ENCODE results near the gene GBF1.
"Not testable (repeated sequence)": the region's sequence is repeated elsewhere in the genome, so short reads cannot be mapped to it uniquely, and the experiment has no call there.

Gene GBF1, protein sequence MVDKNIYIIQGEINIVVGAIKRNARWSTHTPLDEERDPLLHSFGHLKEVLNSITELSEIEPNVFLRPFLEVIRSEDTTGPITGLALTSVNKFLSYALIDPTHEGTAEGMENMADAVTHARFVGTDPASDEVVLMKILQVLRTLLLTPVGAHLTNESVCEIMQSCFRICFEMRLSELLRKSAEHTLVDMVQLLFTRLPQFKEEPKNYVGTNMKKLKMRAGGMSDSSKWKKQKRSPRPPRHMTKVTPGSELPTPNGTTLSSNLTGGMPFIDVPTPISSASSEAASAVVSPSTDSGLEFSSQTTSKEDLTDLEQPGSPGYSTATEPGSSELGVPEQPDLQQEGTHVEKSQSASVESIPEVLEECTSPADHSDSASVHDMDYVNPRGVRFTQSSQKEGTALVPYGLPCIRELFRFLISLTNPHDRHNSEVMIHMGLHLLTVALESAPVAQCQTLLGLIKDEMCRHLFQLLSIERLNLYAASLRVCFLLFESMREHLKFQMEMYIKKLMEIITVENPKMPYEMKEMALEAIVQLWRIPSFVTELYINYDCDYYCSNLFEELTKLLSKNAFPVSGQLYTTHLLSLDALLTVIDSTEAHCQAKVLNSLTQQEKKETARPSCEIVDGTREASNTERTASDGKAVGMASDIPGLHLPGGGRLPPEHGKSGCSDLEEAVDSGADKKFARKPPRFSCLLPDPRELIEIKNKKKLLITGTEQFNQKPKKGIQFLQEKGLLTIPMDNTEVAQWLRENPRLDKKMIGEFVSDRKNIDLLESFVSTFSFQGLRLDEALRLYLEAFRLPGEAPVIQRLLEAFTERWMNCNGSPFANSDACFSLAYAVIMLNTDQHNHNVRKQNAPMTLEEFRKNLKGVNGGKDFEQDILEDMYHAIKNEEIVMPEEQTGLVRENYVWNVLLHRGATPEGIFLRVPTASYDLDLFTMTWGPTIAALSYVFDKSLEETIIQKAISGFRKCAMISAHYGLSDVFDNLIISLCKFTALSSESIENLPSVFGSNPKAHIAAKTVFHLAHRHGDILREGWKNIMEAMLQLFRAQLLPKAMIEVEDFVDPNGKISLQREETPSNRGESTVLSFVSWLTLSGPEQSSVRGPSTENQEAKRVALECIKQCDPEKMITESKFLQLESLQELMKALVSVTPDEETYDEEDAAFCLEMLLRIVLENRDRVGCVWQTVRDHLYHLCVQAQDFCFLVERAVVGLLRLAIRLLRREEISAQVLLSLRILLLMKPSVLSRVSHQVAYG (N-terminal part only)

DNA sequence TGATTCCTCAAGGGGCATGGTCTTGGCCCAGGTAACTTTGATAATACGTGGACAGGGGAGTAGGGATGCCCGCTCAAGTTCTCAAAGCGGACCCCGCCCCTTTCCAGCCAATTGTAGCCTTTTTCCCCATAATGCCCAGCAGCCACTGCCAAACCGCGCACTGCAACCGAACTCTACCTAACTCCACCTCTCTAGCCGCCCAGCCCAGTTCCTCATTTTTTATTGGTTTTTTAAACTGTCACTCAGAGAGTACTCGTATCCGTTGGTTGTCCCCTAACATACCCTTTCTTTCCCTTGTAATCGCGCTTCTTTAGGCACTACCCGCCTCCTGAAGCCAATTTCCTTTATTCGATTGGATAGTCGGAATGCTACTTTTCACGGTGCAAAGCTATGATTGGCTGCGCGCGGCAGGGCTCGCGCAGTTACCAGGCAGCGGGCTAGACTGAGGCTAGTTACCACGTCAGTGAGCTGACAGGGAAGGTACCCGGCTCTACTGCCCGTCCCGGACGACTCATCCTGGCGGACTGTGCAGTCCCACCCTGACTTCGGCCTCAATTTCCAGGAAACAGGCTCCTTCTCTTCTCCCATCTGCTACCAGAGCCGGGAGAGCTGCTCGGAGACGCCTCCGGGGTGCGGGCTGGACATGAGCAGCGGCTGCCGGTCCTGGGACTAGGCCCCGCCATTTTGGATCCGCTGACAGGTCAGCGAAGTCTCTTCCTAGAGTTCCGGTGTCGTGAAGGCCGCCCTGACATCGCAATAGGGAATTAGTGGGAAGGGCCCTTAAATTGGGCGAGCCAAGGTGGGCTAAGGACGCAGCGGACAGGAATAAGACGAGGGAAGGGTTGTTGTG is at the start of gene GBF1:
TSS of gene GBF1 (plus strand) at position 451 of the 850 bp plus-strand sequence. CDS start 13,407 bp downstream, outside the sequence.
- peaks cover 44% of the 10 kb centered on the region for H3K36me3 Mint-ChIP-seq (ENCODE audit: low read depth)

DNA sequence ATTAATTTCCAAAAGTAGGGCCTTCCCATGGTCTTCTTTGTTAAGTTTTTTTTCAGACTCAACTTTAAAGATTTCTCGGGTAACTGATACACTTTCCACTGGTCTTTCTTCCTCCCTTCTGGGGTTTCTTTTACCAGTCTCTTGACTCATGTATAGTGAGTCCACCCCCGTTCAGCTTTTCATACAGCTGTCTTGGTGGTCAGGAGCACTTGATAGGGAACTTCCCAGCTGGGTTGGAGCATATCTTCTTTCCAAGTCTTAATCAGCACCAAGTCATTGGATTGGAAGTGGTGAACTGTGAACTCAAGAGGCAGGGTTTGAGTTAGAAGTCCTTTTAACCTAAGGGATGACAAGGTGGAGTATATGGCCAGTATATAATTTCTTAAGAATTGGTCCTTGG is 48.4 kb upstream of the GBF1 start:
- Mint-ChIP-seq H3K27me3 (peaks cover 3% of the 10 kb centered on the region), H3K9me3 (peaks cover 4% of the 10 kb centered on the region), H3K4me1 (ENCODE audit: low read depth) (peaks cover 9% of the 10 kb centered on the region), H3K36me3 (ENCODE audit: low read depth) (no peaks in the 10 kb centered on the region), H3K4me3 (no peak overlapping the region), H3K27ac (peak overlapping the region; percentile 46)
- no peak for DNase-seq

More for the DNA sequence above, at the start of gene GBF1:
- peak; percentile 88 for DNase-seq
- peak within 1 kb of the TSS; percentile 98 for H3K4me3 Mint-ChIP-seq
- H3K4me1 Mint-ChIP-seq (ENCODE audit: low read depth) = peaks cover 60% of the 10 kb centered on the region
- peak within 1 kb of the TSS; percentile 97 for H3K27ac Mint-ChIP-seq
- H3K27me3 Mint-ChIP-seq = peaks cover 32% of the 10 kb centered on the region
- H3K9me3 Mint-ChIP-seq = no peaks in the 10 kb centered on the region

DNA sequence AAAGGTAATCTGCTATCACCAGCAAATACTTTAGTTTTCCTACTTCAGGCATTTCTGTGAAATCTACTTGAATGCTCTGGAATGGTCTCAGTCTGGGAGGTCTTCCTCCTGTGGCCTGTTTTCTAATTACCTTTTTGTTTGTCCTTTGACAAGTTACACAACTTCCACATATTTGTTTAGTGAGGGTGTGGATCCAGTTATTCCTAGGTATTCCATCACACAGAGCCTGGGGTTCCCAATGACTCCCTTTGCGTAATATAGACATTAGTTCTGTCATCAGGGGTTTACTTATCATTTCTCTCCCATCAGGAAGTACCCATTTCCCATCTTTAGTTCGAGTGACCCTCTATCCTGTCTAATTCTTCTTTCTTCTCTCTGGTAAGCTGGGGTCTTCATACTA is 47.3 kb upstream of the GBF1 start:
- no peak for DNase-seq
- peaks cover 7% of the 10 kb centered on the region for H3K27me3 Mint-ChIP-seq
- H3K4me1 Mint-ChIP-seq (ENCODE audit: low read depth) = peaks cover 12% of the 10 kb centered on the region
- no peaks in the 10 kb centered on the region for H3K9me3 Mint-ChIP-seq
- no peak overlapping the region for H3K4me3 Mint-ChIP-seq
- no peaks in the 10 kb centered on the region for H3K36me3 Mint-ChIP-seq (ENCODE audit: low read depth)
- no peak overlapping the region for H3K27ac Mint-ChIP-seq

DNA sequence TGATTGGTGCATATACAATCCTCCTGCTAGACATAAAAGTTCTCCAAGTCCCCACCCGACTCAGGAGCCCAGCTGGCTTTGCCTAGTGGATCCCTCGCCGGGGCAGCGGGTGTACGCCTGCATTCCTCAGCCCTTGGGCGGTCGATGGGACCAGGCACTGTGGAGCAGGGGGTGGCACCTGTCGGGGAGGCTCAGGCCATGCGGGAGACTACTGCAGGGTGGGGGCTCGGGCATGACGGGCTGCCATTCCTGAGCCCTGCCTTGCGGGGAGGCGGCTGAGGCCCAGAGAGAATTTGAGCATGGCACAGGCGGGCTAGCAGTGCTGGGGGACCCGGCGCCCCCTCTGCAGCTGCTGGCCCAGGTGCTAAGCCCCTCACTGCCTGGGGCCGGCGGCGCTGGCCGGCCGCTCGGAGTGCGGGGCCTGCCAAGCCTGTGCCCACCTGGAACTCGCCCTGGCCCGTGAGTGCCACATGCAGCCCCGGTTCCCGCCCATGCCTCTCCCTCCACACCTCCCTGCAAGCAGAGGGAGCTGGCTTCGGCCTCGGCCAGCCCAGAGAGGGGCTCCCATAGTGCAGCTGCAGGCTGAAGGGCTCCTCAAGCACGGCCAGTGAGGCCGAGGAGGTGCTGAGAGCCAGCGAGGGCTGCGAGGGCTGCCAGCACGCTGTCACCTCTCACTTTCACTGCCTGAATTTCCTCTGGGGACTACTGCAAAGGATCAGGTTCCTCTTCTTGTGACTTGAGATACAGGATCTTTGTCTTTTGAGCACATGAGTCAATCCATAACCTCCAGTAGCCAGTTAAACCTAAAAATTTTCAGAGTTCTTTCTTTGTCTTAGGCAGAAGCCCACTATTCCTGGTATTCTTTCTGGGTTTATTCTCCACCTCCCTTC is 44.3 kb upstream of the GBF1 start:
- Mint-ChIP-seq H3K9me3 (peaks cover 7% of the 10 kb centered on the region), H3K4me3 (no peak overlapping the region), H3K36me3 (ENCODE audit: low read depth) (no peaks in the 10 kb centered on the region), H3K27me3 (peaks cover 7% of the 10 kb centered on the region), H3K4me1 (ENCODE audit: low read depth) (peaks cover 11% of the 10 kb centered on the region), H3K27ac (no peak overlapping the region)
- DNase-seq = no peak

- Mint-ChIP-seq H3K27ac (no peak overlapping the region), H3K9me3 (peaks cover 7% of the 10 kb centered on the region), H3K4me1 (ENCODE audit: low read depth) (peaks cover 4% of the 10 kb centered on the region), H3K27me3 (peaks cover 7% of the 10 kb centered on the region), H3K4me3 (no peak overlapping the region), H3K36me3 (ENCODE audit: low read depth) (no peaks in the 10 kb centered on the region)
- DNase-seq = no peak
Measured at GRCh38 chr10:102202386-102202785, 42.9 kb upstream of the GBF1 start.

DNA sequence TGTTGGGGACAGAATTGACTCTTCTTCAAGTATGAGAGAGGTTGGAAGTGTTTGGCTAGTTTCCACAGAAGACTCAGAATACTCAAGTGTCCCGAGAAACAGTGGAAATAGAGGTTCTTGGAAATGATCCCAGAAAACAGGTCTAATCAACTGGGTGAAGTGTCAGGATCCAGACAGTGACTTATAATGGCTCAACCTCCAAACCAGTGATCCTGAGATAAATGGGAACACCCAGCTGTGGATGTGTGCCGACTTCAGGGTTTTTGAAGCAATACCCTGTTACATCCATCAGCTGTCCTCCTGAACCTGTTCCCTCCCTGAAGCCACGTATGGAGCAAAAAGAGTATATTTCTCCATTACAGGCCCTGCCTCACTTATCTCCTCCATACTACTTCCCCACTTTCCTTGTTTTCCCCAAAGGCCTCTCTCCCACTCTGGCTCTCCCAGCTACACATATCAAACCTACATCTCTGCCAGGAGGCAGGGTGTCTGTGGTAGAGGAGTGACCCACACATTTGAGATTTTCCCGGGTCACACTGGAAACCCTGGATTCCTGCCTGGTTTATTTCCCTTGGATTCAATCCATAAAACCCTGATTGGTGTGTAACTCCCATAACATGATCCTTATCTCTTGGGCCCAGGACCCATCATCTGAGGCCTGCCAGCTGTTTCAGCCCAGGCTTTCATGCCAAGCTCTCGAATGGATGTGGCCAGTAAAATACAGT is 36.9 kb upstream of the GBF1 start:
- DNase-seq = no peak
- H3K27me3 Mint-ChIP-seq = peaks cover 3% of the 10 kb centered on the region
- H3K4me3 Mint-ChIP-seq = no peak overlapping the region
- no peaks in the 10 kb centered on the region for H3K36me3 Mint-ChIP-seq (ENCODE audit: low read depth)
- H3K4me1 Mint-ChIP-seq (ENCODE audit: low read depth) = peaks cover 3% of the 10 kb centered on the region
- H3K27ac Mint-ChIP-seq = no peak overlapping the region
- H3K9me3 Mint-ChIP-seq = peaks cover 7% of the 10 kb centered on the region

GRCh38 chr10:102211615-102212299 is 33.6 kb upstream of the GBF1 start:
- Mint-ChIP-seq H3K27me3 (peaks cover 6% of the 10 kb centered on the region), H3K4me3 (no peak overlapping the region), H3K27ac (no peak overlapping the region), H3K36me3 (ENCODE audit: low read depth) (no peaks in the 10 kb centered on the region), H3K9me3 (no peaks in the 10 kb centered on the region), H3K4me1 (ENCODE audit: low read depth) (peaks cover 3% of the 10 kb centered on the region)
- no peak for DNase-seq

DNA sequence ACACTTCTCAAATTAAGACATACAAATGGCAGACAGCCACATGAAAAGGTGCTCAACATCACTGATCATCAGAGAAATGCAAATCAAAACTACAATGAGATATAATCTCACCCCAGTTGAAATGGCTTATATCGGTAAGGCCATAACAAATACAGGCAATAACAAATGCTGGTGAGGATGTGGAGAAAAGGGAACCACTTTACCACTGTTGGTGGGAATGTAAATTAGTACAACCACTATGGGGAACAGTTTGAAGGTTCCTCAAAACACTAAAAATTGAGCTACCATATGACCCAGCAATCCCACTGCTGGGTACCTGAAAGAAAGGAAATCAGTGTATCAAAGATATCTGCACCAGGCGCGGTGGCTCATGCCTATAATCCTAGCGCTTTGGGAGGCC is 31.7 kb upstream of the GBF1 start:
- not testable (repeated sequence) for H3K9me3 Mint-ChIP-seq; DNase-seq; H3K27ac Mint-ChIP-seq; H3K27me3 Mint-ChIP-seq; H3K4me1 Mint-ChIP-seq (ENCODE audit: low read depth); H3K36me3 Mint-ChIP-seq (ENCODE audit: low read depth); H3K4me3 Mint-ChIP-seq

DNA sequence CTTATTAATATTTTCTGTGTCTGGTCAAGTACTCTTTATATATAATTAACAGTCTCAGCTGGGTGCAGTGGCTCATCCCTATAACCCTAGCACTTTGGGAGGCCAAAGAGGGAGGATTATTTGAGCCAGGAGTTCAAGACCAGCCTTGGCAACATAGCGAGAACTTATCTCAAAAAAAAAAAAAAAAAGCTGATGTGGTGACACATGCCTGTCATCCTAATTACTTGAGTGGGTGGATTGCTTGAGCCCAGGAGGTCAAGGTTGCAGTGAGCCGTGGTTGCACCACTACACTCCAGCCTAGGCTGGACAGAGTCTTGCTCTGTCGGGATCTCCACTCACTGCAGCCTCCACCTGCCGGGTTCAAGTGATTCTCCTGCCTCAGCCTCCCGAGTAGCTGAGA is 26.0 kb upstream of the GBF1 start:
- H3K9me3 Mint-ChIP-seq = no peaks in the 10 kb centered on the region
- peaks cover 11% of the 10 kb centered on the region for H3K27me3 Mint-ChIP-seq
- no peak overlapping the region for H3K27ac Mint-ChIP-seq
- no peak overlapping the region for H3K4me3 Mint-ChIP-seq
- H3K36me3 Mint-ChIP-seq (ENCODE audit: low read depth) = no peaks in the 10 kb centered on the region
- H3K4me1 Mint-ChIP-seq (ENCODE audit: low read depth) = no peaks in the 10 kb centered on the region
- DNase-seq = no peak

DNA sequence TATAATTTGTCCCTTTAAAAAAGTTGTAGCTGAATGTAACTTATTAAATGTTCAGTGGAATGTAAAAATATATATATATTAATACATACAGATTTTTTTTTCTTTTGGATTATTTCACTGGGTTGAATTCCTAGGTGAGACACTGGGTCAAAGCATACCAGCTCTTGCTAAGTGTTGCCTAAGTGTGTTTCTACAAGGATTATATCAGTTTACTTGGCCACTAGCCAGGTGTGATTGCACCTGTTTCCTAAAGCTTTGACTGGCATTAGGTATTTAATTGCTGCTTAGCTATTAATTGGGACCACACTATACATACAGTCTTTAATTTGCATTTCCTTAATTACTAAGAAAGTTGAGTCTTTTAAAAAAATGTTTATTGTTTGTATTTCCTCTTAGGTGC is 24.7 kb upstream of the GBF1 start:
- peaks cover under 1% of the 10 kb centered on the region for H3K4me1 Mint-ChIP-seq (ENCODE audit: low read depth)
- no peaks in the 10 kb centered on the region for H3K9me3 Mint-ChIP-seq
- no peaks in the 10 kb centered on the region for H3K36me3 Mint-ChIP-seq (ENCODE audit: low read depth)

GRCh38 chr10:102222797-102223196 is 22.5 kb upstream of the GBF1 start:
- H3K36me3 Mint-ChIP-seq (ENCODE audit: low read depth) = no peaks in the 10 kb centered on the region
- DNase-seq = no peak
- H3K9me3 Mint-ChIP-seq = no peaks in the 10 kb centered on the region
- H3K4me1 Mint-ChIP-seq (ENCODE audit: low read depth) = peaks cover 14% of the 10 kb centered on the region
- no peak overlapping the region for H3K27ac Mint-ChIP-seq
- no peak overlapping the region for H3K4me3 Mint-ChIP-seq
- peaks cover 35% of the 10 kb centered on the region for H3K27me3 Mint-ChIP-seq

More for the DNA sequence above, 24.7 kb upstream of the GBF1 start:
- H3K4me3 Mint-ChIP-seq = no peak overlapping the region
- peaks cover 13% of the 10 kb centered on the region for H3K27me3 Mint-ChIP-seq
- H3K27ac Mint-ChIP-seq = no peak overlapping the region
- no peak for DNase-seq
